Measurements from ENCODE around the gene AQP2. TPM values are rescaled to one million over a fixed set of nuclear protein-coding genes. Genes with fewer than 3 reads are reported as not detected.
"Not testable (repeated sequence)": the region's sequence is repeated elsewhere in the genome, so short reads cannot be mapped to it uniquely, and the experiment has no call there.

The AQP2 gene
- total RNA-seq, 2 donors from 2014 or later, result 2.7 TPM; not detected in 1

DNA sequence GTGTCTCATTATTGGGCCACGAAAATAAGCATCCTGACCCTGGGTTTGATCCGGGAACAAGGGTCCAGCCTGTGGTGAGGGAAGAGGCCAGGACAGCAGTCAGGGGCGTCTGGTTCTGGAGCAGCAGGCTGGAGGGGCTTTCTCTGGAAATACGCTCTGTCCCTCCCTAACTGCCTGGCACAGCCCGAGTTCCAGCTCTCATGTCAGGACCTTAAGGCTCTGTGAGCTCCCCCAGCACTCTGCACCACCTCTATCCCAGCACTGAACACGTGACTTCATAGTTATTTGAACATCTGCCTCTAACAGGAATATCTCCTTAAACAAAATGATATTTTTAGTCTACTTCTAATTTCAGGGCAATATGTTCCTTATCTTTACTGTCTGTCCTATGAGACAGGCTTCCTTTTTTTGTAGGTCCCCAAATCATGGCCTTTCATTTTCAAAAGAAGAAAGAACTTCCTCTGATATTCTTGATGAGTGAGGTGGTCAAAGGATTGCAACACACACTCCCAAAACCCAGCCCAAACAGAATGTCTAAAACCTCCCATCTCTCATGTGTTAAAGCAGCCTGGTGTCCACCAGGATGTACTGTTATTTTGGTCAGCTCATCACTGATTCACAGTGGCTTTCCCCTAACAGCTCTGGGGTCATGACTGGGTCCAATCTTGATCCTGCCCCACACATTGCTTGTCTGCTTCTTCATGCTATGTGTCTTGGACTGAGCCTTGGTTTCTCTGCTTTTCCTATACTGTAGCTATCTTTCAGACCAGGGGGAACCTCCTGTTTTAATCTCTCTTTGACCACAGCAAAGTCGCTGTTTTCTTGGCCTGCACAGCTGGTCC is 31.9 kb downstream of the AQP2 start:
- no peak overlapping the region for H3K27ac ChIP-seq
- H3K4me3 ChIP-seq, result no peak overlapping the region
- TF ChIP-seq POLR2A (IDR thresholded peaks at IDR 0.05) (no peak), POLR2AphosphoS5 (IDR thresholded peaks at IDR 0.05) (no peak)
- TF ChIP-seq, protein P1, sequence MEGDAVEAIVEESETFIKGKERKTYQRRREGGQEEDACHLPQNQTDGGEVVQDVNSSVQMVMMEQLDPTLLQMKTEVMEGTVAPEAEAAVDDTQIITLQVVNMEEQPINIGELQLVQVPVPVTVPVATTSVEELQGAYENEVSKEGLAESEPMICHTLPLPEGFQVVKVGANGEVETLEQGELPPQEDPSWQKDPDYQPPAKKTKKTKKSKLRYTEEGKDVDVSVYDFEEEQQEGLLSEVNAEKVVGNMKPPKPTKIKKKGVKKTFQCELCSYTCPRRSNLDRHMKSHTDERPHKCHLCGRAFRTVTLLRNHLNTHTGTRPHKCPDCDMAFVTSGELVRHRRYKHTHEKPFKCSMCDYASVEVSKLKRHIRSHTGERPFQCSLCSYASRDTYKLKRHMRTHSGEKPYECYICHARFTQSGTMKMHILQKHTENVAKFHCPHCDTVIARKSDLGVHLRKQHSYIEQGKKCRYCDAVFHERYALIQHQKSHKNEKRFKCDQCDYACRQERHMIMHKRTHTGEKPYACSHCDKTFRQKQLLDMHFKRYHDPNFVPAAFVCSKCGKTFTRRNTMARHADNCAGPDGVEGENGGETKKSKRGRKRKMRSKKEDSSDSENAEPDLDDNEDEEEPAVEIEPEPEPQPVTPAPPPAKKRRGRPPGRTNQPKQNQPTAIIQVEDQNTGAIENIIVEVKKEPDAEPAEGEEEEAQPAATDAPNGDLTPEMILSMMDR (IDR thresholded peaks at IDR 0.05), result no peak
- 78% methylated on average over 7 of the region's 7 CpGs for WGBS
- no peak for DNase-seq (ENCODE audit: low spot score)
- H3K9me3 ChIP-seq, result no peaks in the 10 kb centered on the region
- H3K4me1 ChIP-seq (replicated peaks), result no peaks in the 10 kb centered on the region
- no peaks in the 10 kb centered on the region for H3K27me3 ChIP-seq (replicated peaks; ENCODE audit: insufficient read depth)
- intact Hi-C loops (cut with DNase I), result no loop called here
- H3K36me3 ChIP-seq, result no peaks in the 10 kb centered on the region

DNA sequence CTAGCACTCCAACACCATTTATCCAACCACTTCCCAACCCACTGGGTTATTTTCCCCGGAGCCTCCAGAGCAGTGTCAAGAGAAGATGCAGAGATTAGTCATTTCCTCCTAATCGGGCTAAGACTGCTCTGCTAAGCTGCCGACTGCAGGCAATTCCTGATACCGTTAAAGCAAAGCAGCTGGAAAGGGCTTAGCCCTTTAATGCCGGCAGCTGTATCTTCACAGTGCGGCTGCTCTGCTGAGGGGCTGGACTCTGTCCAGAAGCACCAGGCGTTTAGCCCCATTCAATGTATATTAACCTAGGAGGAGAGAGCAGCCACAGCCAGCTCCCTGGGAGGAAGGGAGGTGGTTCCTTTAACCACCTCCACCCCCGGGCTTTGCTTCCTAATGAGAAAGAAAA is 33.4 kb downstream of the AQP2 start:
- H3K27ac ChIP-seq, result no peak overlapping the region
- DNase-seq (ENCODE audit: low spot score), result no peak
- no peaks in the 10 kb centered on the region for H3K9me3 ChIP-seq
- no peak overlapping the region for H3K4me3 ChIP-seq
- intact Hi-C loops (cut with DNase I), result no loop called here
- TF ChIP-seq, protein P1 (IDR thresholded peaks at IDR 0.05), result no peak
- TF ChIP-seq POLR2A (IDR thresholded peaks at IDR 0.05) (no peak), POLR2AphosphoS5 (IDR thresholded peaks at IDR 0.05) (no peak)
- no peaks in the 10 kb centered on the region for H3K36me3 ChIP-seq
- no peaks in the 10 kb centered on the region for H3K4me1 ChIP-seq (replicated peaks)
- no peaks in the 10 kb centered on the region for H3K27me3 ChIP-seq (replicated peaks; ENCODE audit: insufficient read depth)
- 6% methylated on average over 8 of the region's 8 CpGs for WGBS

DNA sequence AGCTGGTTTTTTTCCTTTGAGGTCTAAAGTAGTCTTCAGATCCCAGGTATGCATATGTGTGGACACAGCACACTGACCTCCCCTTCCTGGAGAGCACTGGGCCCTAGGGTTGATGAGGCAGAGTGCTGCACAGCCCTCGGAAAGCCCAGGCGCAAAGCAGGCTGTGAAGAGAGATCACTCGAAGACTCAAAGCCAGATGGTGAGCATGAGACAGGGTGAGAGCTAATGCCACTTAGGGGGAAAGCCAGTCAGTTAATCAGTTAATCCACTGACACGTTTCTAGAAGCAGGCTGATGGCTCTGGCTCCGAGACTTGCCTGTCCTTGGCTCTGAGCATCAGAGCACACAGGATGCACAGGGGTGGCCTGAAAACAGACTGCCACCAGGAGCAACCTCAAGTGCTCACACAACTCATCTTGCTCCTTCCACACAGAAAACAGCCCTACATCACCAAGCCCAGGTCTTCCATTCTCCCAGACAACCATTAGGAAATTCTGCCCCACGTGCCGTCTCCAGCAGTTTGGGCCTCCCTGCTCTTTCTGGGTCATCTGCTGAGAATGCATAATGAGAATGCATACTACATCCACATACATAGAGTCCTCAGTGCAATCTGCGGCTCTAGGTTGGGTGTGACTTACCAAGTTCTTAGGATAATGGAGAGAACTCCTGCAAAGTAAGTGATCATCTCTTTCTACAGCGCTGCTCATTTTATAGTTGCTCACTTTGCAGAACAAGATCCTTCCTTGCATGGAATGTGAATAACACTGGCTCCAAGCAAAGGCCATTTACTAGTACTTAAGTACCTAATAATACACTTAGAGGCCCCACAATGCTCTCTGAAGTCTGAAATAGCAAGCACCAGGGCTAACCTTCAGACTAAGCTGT is 34.2 kb downstream of the AQP2 start:
- no peak for DNase-seq (ENCODE audit: low spot score)
- no peaks in the 10 kb centered on the region for H3K27me3 ChIP-seq (replicated peaks; ENCODE audit: insufficient read depth)
- TF ChIP-seq, protein P1 (IDR thresholded peaks at IDR 0.05), result no peak
- TF ChIP-seq POLR2AphosphoS5 (IDR thresholded peaks at IDR 0.05) (no peak), POLR2A (IDR thresholded peaks at IDR 0.05) (no peak)
- intact Hi-C loops (cut with DNase I), result no loop called here
- no peak overlapping the region for H3K4me3 ChIP-seq
- WGBS, result 72% methylated on average over 9 of the region's 9 CpGs
- H3K36me3 ChIP-seq, result no peaks in the 10 kb centered on the region
- H3K9me3 ChIP-seq, result no peaks in the 10 kb centered on the region
- H3K4me1 ChIP-seq (replicated peaks), result no peaks in the 10 kb centered on the region
- H3K27ac ChIP-seq, result no peak overlapping the region

DNA sequence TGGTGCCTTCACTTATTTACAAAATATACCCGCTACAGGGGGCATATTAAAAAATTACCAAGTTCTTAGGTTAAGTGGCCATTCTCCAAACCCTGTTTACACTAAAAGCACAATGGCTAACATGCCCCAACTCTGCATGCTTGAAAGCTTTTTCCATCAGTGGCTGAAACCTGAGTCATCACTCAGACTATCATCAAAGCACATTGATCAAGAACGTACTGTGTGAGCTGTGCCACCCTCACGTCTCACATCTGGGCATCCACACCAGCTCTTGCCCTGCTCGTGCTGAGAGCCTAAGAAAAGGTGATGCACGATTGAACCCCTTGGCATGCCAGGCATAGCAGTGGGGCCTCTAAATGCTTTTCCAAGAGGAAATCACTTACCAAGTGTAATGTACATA is 35.4 kb downstream of the AQP2 start:
- intact Hi-C loops (cut with DNase I), result no loop called here
- Histone ChIP-seq H3K36me3 (no peaks in the 10 kb centered on the region), H3K27me3 (replicated peaks; ENCODE audit: insufficient read depth) (no peaks in the 10 kb centered on the region), H3K4me1 (replicated peaks) (no peaks in the 10 kb centered on the region), H3K9me3 (no peaks in the 10 kb centered on the region), H3K4me3 (no peak overlapping the region), H3K27ac (no peak overlapping the region)
- WGBS, result 91% methylated on average over 5 of the region's 5 CpGs
- no peak for TF ChIP-seq POLR2AphosphoS5 (IDR thresholded peaks at IDR 0.05)
- no peak for TF ChIP-seq POLR2A (IDR thresholded peaks at IDR 0.05)
- TF ChIP-seq, protein P1 (IDR thresholded peaks at IDR 0.05), result no peak
- no peak for DNase-seq (ENCODE audit: low spot score)

DNA sequence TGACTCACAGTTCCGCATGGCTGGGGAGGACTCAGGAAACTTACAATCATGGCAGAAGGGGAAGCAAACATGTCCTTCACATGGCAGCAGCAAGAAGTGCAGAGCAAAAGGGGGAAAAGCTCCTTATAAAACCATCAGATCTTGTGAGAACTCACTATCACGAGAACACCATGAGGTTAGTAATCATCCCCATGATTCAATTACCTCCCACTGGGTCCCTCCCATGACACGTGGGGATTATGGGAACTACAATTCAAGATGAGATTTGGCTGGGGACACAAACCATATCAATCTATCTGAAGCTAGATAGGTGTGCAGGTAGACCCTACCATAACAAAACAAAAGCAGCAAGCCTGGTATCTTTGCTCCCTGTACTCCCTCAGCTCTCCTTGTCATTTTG is 35.9 kb downstream of the AQP2 start:
- WGBS, result 91% methylated on average over 3 of the region's 3 CpGs
- H3K4me3 ChIP-seq; H3K4me1 ChIP-seq (replicated peaks); H3K27me3 ChIP-seq (replicated peaks; ENCODE audit: insufficient read depth); intact Hi-C loops (cut with DNase I); H3K27ac ChIP-seq; DNase-seq (ENCODE audit: low spot score); H3K36me3 ChIP-seq; H3K9me3 ChIP-seq: not testable (repeated sequence)

All from prostate gland (tissue), 2 donors.